ENCODE measurements around the gene SLC66A1. TPM values are rescaled to one million over a fixed set of nuclear protein-coding genes. Genes with fewer than 3 reads are reported as not detected.

SLC66A1 gene
- total RNA-seq, 1 donor from 2014 or later = 23.7 TPM

DNA sequence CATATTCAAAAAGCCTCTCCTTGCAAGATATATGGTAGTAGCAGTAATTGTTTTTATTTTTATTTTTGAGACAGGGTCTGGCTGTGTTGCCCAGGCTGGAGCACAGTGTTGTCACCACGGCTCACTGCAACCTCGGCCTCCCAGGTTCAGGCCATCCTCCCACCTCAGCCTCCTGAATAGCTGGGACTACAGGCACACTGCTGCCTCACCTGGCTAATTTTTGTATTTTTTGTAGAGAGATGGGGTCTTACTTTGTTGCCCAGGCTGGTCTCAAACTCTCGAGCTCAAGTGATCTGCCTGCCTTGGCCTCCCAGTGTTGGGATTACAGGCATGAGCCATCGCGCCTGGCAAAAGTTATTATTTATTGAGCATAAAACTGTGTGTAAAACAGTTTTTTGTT lies 38.4 kb downstream of the SLC66A1 start:
- H3K4me3 ChIP-seq (ENCODE audit: low read depth, low read length) = no peak overlapping the region
- TF ChIP-seq, protein P1, sequence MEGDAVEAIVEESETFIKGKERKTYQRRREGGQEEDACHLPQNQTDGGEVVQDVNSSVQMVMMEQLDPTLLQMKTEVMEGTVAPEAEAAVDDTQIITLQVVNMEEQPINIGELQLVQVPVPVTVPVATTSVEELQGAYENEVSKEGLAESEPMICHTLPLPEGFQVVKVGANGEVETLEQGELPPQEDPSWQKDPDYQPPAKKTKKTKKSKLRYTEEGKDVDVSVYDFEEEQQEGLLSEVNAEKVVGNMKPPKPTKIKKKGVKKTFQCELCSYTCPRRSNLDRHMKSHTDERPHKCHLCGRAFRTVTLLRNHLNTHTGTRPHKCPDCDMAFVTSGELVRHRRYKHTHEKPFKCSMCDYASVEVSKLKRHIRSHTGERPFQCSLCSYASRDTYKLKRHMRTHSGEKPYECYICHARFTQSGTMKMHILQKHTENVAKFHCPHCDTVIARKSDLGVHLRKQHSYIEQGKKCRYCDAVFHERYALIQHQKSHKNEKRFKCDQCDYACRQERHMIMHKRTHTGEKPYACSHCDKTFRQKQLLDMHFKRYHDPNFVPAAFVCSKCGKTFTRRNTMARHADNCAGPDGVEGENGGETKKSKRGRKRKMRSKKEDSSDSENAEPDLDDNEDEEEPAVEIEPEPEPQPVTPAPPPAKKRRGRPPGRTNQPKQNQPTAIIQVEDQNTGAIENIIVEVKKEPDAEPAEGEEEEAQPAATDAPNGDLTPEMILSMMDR (conservative IDR thresholded peaks at IDR 0.05; ENCODE audit: low read depth, low read length) = no peak
- DNase-seq (ENCODE audit: low read depth) = no peak

DNA sequence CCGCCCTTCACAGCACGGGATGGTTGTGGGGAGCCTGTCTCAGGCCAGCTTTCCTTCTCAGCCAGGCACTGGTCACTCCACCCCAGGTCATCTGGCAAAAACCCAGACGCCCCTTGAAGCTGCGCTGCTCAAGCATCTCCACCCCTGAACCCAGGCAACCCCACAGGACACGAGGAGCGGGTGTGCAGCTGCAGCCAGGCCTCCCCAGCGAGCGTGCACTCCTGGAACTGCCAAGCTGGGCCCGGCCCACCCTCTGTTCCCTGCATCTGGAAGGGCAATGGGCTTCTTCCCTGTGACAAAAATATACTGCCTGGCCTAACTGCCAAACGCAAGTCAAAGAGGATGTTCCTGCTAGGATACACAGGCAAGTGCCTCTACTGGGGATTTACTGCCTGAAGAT lies 39.7 kb downstream of the SLC66A1 start:
- H3K4me3 ChIP-seq (ENCODE audit: low read depth, low read length) = no peak overlapping the region
- DNase-seq (ENCODE audit: low read depth) = no peak
- TF ChIP-seq, protein P1 (conservative IDR thresholded peaks at IDR 0.05; ENCODE audit: low read depth, low read length) = no peak

DNA sequence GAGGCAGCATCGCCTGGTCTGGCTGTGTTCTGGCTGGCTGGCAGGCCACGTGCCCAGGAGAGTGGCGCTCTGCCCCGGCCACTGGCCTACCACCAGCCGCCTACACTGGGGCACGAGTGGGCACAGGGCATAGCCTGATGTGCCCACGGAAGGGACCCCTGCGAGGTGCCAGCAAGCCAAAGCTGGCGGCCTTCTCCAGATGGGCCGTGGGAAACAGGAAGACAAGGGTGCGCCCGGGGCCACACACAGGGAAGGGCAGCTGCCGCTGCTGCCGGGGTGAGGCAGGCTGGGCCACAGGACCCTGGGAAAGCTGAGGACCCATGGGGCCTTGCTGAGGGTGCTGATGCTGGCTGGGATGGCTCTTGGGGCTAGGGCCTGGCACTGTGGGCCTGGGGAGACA lies 40.7 kb downstream of the SLC66A1 start:
- TF ChIP-seq, protein P1 (conservative IDR thresholded peaks at IDR 0.05; ENCODE audit: low read depth, low read length) = no peak
- H3K4me3 ChIP-seq (ENCODE audit: low read depth, low read length) = no peak overlapping the region
- DNase-seq (ENCODE audit: low read depth) = no peak

DNA sequence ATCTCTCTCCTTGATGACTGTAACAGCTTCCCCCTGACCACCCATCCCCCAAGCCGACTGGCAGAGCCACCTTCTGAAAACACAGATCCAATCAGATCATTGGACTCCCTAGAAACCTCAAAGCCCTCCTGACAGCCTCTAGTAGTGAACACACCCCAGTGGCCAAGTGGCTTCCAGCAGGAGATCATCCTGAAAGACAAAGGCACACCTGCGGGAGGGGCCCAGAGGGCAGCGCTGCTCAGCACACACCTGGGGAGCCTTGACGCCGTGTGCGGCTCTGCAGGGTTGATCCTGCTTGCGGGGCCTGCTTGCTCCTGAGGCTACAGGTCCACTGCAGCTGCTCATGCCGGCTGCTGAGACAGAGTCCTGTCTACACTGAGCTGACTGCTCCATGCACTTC lies 41.5 kb downstream of the SLC66A1 start:
- TF ChIP-seq, protein P1 (conservative IDR thresholded peaks at IDR 0.05; ENCODE audit: low read depth, low read length) = no peak
- H3K4me3 ChIP-seq (ENCODE audit: low read depth, low read length) = no peak overlapping the region
- DNase-seq (ENCODE audit: low read depth) = no peak

DNA sequence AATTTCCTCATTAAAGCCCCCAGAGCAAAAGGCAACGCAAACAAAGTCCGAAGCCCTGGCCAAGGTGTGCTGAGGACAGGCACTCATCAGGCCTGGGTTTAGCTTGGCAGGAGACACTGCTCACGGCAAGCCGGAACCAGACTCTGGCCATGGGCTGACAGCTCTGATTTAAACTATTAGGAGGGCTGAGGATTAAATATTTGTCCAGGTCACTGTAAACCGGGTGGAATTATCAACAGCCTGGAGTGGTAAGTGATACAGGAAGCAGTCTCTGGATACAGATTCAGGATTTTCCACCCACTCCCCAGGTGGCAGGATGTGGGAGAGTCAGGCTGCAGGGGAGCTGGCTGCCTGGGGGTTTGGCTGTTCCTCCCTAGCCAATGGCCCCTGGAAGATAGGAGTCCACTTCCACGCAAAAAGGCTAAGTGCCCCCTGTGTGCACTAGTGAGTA lies 42.4 kb downstream of the SLC66A1 start:
- H3K4me3 ChIP-seq (ENCODE audit: low read depth, low read length) = no peak overlapping the region
- DNase-seq (ENCODE audit: low read depth) = no peak
- TF ChIP-seq, protein P1 (conservative IDR thresholded peaks at IDR 0.05; ENCODE audit: low read depth, low read length) = no peak

DNA sequence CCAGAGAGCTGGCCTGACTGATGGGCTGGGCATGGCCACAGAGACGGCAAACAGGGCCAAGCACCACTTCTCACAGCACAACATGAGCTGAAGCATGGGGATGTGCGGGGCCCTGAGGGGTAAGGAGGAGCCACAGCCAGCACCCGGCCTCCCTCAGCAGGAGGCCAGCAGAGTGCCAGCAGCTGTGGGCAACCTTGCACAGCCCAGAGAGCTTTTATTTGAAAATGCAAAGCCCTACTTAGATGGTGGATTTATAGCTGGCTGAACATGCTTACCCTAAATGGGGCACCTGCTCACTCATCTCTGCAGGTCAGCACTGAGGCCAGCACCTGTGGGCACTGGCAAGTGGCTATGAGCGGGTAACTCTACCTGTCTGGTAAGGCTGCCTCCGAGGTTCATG lies 44.1 kb downstream of the SLC66A1 start:
- TF ChIP-seq, protein P1 (conservative IDR thresholded peaks at IDR 0.05; ENCODE audit: low read depth, low read length) = no peak
- H3K4me3 ChIP-seq (ENCODE audit: low read depth, low read length) = no peak overlapping the region
- no peak for DNase-seq (ENCODE audit: low read depth)

DNA sequence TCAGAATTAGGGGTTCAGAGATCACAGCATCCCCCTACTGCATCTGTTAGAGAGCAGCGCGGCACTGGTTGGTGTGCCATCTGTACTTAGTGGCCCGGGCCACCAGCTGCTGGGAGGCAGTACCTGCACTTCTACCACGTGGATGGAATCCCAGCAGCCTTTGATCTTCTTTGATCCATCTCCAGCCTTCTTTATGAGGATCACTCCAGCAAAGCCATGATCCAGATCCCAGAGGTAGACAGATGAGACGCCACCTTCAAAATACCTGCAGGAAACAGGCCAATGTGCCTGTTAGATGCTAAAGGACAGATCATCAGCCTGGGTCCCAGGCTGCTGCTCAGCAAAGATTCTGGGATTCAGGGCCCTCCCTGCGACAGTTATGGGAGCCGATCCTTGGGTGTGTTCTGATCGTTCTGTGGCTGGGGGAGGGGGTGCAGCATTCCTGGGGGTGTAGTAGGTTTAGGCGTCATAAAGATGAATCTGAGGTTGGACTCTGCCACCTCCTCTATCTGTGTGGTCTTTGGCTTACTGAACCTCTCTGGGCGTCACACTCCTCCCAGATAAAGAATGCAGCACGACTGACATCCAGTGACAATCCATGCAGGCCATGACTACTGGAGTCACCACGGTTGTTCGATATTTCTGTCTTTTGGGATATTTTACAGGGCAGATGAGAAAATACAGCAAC lies 45.3 kb downstream of the SLC66A1 start:
- H3K4me3 ChIP-seq (ENCODE audit: low read depth, low read length) = no peak overlapping the region
- no peak for DNase-seq (ENCODE audit: low read depth)
- TF ChIP-seq, protein P1 (conservative IDR thresholded peaks at IDR 0.05; ENCODE audit: low read depth, low read length) = no peak

Data from epithelial cell of proximal tubule (primary cell).